NCI-H1105 (cell line): Measurements from ENCODE around the gene S100PBP.
"Not testable (repeated sequence)": the region's sequence is repeated elsewhere in the genome, so short reads cannot be mapped to it uniquely, and the experiment has no call there.

Experiments used
- DNase-seq: peaks from one replicate; lab custom pipeline; 2025; lab: John Stamatoyannopoulos, UW

The S100PBP gene

DNA sequence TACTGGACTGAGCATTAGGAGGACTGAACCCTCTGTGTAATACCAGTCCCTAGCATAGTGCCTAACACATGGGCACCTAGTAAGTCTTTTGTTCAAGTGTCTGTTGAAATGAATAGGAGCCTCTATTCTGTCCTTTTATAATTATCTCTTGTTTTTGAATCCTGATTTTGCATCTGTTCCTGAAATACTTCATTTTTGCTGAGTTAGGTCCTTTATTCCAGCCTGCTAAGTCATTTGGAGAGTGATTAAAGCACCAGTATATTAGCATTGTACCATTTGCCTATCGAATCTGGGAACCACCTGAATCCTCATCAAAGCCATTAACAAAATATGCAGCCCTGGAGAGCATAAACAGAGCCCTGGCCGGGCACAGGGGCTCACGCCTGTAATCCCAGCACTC is 32.6 kb upstream of the S100PBP start:
- DNase-seq, result no peak

DNA sequence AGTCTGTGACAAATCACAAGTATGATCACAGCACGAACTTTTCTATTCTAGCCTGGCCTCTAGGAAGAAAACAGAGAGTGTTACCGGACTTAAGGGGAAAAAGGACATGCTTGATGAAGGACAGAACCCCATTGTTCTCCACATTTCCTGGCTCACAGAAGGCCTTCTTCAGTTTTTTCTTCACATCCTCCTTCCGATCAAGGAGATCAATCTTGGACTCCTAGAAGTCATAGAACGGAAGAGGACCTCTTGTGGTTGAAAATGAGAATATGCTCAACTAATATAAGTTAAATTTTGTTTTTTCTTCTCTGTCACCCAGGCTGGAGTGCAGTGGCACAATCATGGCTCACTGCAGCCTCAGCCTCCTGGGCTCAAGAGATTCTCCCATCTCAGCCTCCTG is 30.6 kb upstream of the S100PBP start:
- no peak for DNase-seq

DNA sequence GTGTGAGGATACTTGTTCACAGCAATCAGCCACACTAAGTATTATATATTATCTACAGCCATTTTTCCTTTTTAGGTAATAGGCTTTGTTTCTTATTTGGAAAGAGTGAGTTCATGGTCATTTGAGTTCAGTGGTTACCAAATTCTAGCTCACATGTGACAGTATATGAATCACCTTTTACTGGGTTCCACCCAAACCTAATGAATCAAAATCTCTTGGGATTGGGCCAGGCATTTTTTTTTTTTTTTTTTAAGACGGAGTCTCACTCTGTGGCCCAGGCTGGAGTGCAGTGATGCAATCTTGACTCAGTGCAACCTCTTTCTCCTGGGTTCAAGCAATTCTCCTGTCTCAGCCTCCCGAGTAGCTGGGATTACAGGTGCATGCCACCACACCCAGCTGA is 28.1 kb upstream of the S100PBP start:
- DNase-seq, result not testable (repeated sequence)

DNA sequence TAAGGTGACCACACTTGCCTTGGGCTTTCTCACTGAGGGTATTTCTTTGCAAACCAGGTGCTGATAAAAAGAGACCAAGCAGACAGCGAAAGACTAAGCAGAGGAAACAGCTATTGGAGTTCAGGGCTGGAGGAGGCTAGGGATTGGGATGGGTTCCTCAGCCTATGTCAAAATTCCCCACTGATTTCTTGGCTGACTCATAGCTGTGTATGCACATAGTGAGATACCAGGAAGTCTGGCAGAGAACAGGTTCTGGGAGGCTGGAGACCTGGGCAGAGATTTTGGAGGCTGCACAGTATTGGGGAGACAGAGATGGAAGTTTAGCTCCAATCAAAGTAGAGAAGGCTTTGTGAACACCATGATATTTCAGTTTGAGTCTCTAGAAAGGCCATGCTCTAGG is 25.6 kb upstream of the S100PBP start:
- no peak for DNase-seq

DNA sequence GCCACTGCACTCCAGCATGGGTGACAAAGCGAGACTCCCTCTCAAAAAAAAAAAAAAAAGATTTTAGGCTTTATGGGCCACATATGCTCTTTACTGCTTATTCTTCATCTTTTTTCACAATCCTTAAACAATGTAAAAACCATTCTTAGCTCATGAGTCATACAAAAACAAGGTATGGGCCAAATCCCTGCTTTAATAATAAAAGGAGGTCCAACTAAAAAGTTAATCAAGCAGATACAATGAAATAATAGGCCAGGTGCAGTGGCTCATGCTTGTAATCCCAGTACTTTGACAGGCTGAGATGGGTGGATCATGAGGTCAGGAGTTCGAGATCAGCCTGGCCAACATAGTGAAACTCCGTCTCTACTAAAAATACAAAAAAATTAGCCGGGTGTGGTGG is 21.7 kb upstream of the S100PBP start:
- DNase-seq, result not testable (repeated sequence)

DNA sequence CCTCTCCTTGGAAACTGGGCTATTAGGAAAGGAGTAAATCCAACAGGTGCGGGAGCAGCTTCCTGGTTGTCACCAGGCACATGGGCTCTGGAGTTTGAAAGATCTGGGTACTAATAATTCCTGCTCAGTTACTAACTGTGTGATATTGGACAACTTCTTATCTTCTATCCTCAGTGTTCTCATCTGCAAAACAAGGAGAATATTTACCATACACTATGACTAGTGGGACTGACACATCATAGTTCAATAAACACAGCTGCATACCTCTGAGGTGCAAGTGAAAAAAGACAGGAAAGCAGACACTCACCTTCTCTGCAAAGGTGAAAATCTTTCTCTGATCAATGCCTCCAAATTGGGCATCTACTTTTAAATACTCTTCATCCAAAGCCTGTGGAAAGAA is 20.0 kb upstream of the S100PBP start:
- no peak for DNase-seq

DNA sequence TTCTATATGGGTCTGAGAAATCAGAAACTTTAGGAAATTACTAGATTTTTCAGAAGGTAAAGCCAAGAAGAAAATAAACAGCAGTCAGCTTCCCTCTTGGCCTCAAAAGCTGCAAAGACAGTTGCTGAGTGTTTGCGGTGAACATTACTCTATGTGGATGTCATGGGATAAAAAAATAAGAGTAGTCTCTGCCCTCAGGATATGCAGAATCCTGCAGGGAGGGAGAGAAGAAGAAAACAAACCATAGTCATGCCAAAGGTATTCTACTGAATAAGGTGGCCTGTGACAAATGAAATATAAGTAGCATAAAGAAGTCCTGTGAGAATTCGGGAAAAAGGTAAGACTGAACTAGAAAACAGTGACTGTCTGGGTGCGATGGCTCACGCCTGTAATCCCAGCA is 19.3 kb upstream of the S100PBP start:
- no peak for DNase-seq

DNA sequence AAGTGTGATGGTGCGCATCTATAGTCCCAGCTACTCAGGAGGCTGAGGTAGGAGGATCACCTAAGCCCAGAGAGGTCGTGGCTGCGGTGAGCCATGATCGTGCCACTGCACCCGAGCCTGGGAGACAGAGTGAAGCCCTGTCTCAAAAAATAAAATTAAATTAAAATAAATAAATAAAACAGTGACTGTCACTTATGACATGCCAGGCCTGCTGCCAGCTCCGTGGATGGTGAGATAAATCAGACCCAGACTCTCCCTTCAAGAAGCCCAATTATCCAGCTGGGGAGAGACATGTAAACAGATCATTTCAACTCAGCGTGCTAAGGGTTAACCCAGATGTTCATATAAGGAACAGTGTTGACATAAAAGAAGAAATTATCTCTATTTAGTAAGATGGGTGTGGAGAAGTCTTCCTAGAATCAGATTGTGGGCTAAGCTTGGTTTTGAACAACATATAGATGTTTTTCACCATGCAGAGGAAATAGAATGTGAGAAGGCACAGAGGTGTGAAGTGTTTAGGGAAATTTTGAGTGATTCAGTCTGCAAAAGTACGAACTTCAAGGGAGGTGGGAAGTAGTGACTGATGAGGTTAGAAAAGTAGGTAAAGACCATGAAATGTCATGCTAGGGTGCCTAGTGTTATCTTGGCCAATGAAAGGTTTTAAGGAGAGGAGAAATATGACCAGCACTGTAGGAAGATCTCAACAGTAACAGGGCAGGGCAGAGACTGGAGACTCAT is 18.6 kb upstream of the S100PBP start:
- no peak for DNase-seq

DNA sequence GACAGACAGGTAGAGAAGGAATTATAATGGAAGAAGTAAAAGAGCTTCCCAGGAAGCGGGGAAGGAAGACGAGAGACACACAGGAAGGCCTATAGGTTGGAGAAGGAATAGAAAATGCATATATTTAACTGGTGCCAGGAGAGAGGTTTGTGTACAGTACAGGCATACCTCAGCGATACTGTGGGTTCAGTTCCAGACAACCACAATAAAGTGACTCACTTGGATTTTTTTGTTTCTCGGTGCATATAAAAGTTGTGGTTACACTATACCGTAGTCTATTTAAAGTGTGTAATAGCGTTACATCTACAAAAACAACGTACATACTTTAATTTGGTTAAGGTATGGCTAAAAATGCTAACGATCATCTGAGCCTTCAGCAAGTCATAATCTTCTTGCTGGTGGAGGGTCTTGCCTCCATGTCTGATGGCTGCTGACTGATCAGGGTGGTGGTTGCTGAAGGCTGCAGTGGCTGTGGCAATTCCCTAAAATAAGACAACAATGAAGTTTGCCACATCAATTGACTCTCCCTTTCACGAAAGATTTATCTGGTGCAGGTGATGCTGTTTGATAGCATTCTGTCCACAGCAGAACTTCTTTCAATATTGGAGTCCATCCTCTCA is 16.2 kb upstream of the S100PBP start:
- no peak for DNase-seq

DNA sequence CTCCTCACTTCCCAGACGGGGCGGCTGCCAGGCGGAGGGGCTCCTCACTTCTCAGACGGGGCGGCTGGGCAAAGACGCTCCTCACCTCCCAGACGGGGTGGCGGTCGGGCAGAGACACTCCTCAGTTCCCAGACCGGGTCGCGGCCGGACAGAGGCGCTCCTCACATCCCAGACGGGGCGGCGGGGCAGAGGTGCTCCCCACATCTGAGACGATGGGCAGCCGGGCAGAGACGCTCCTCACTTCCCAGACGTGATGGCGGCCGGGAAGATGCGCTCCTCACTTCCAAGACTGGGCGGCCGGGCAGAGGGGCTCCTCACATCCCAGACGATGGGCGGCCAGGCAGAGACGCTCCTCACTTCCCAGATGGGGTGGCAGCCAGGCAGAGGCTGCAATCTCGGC is 13.0 kb upstream of the S100PBP start:
- DNase-seq, result not testable (repeated sequence)

DNA sequence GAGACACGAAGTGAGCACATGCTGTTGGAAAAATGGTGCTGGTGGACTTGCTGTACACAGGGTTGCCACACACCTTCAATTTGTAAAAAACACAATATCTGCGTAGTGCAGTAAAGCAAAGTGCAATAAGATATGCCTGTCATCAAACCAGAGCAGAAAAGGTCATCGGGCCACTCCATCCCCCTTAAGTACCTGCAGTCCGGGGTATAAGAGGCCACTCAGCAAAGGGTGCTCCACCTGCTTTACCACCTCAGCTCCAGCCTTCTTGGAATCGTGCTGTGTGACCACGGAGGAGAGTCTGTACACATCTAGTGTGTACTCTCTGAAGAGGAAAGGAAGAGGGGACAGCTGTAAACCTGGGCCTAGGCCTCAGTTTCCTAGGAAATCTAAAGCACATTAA is 11.2 kb upstream of the S100PBP start:
- DNase-seq, result no peak

DNA sequence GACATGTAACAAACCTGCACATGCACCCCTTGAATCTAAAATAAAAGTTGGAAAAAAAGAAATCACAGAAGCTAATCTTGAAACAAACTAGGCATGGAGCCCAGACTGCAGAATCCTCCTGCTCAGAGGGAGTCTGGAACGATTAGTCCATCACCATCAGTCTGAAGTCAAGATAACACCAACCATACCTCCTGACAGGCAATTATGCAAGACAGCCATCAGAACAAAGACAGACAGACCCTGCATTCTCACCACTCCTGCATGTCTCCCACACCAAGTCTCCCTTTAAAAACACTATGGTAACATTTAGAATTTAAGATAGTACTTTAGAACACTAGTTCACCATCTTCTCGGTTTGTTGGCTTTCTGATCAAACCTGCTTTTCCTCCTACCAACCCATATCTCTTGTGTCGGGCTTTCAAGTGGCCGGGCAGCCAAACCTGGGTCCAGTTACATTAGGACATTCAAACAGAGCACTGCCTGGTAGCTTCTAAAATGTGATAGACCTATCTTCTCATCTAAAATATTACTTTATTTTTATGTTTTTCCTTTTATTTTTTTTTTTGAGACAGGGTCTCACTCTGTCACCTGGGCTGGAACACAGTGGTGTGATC is 10.4 kb upstream of the S100PBP start:
- DNase-seq, result no peak

DNA sequence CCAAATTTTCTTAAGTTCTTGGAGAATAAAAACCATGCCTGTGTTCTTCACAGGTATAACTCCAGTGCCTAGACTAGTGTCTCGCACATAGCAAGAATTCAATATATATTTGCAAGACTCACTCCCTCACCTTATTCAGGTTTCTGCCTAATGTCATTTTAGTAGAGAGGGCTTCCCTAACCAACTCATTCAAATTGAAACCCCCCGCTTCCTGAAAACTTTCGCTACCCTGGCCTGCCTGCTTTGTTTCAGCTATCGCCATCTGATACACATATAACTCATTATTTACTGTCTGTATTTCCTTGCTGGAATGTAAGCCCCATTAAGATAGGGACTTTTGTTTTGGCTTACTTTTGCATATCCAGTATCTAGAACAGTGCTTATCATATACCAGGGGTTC is 8.9 kb upstream of the S100PBP start:
- no peak for DNase-seq

DNA sequence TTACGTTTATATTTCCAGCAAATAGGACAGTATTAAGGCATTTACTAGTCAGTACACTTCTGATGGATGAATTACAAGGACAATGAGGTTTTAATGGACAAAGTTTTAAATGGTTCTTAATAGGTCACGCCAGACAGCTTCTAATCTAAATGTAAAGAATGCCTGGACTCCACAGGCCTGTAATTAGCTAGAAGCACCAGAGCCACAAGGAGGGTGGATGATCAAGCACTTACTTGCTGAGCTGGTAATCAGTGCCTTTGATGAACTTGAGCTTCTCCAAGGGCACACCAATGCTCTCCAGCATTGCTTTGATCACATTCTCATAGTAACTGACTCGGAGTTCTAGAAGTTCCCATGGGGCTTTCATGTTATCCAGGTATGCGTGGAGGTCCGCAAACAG is 7.1 kb upstream of the S100PBP start:
- DNase-seq, result no peak

DNA sequence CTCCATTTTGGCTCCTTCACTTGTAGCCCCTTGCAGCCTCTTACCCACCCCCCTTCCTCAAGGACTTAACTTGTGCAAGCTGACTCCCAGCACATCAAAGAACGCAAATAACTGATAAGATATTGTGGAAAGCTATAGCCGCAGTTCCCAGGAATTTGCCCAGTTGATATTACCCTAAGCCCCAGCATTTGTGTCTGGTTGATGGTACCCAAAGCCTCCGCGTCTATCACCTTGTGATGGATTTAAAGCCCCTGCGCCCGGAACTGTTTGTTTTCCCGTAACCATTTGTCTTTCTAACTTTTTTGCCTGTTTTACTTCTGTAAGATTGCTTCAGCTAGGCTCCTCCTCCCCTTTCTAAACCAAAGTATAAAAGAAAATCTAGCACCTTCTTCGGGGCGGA is 6.2 kb upstream of the S100PBP start:
- no peak for DNase-seq

DNA sequence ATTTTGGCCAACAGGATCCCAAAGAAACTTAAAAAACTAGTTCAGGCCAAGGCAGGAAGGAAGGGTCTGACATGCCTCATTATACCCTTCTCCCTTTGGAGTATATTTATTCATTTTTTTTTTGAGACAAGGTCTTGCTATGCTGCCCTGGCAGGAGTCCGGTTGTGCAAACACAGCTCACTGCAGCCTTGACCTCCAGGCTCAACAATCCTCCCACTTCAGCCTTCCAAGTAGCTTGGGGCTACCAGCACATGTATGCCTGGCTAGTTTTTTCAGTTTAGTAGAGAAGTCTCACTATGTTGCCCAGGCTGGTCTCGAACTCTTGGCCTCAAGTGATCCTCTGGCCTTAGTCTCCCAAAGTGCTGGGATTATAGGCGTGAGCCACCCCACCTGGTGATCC is 5.5 kb upstream of the S100PBP start:
- no peak for DNase-seq

DNA sequence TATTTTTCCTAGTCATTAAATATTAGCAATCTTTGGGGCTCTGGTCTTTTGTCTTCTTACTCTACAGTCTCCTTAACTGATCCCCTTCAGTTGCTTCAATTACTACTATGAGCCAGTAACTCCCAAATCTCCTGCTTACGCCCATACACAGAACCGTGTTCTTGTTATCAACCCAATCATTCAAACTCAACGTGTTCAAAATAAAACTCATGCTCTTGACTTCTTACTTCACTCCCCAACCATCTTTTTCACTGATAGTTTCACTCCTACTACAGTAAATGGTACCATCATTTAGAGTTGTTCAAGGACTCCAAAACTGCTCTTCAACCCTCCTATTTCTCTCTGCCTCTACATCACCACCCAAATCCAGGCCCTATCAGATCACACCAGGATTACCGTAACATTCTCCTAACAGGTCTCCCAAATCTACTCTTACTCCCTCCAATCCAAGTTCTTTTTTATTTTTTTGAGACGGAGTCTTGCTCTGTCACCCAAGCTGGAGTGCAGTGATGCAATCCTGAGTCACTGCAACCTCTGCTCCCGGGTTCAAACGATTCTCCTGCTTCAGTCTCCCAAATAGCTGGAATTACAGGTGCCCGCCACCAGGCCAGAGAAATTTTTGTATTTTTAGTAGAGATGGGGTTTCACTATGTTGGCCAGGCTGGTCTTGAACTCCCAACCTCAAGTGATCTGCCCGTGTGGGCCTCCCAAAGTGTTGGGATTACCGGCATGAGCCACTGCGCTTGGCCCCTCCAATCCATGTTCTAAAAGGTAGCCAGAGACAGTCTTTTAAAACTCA is 3.3 kb upstream of the S100PBP start:
- no peak for DNase-seq

DNA sequence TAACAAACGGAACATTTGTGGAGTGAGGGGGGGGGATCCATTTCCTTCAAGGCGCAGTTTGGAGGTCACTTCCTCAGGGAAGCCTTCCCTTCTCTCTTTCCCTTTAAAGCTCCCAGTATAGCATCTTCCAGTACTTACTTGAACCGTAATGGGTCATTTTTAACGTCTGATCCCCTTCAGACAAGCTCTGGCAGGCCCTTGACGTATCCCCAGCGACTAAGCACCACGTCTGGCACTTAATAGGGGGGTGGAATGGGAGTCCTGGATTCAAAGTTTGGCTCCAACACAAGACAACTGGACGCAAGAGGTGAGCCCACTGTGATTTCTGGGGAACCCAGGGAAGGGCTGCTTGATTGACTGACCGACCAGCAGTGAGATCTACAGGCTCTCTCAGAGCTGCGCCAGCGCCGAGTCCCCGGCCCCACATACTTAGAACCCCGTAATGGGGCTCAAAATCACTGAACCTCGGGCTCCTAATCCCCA is 736 bp upstream of the S100PBP start:
- DNase-seq, result peak; percentile 12

DNA sequence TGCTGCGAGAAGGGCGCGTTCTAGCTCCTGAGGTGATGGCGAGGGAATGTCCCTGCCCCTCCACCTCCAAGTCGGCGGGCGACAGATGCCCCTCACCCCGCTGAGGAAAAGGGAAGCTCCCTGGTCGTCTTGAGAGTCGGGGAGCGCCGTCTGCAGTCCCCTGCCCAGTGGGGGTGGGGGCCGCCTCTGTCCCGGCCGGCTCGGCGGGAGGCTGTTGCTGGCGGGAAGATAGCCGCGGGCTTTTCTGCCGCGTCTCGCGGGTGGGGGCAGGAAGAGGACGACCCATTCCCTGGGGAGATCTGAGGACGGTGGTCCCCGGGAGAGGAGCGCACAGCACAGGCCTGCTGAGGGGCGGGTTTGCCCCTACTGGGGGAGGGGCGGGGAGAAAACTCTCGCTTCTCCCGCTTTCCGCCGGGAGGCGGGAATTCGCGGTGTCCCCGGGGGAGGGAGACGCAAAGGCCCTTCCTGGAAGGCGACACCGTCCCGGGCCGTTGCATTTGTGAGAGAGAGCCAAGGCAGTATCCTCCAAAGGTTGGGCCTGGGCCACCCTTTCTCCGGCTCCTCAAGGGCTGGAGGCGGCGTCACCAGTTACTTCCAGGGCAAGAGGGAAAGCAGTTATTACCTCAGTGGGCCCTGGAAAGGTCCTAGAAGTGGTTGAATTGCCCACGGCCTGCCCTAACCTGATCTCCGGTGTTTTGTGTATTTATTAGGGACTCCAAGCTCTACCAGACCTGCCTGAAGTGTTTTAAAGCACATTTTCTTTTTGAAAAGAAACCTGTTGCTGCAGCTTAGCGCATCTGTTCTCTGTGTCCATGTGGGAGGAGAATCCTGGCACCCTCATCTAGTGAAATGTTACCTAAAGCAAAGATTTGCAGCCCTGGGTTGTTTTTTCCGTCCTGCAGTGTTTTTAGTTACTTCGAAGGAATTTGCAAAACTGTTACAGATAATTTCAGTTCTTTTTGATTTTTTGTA is 648 bp downstream of the S100PBP start:
- DNase-seq, result peak; percentile 70

DNA sequence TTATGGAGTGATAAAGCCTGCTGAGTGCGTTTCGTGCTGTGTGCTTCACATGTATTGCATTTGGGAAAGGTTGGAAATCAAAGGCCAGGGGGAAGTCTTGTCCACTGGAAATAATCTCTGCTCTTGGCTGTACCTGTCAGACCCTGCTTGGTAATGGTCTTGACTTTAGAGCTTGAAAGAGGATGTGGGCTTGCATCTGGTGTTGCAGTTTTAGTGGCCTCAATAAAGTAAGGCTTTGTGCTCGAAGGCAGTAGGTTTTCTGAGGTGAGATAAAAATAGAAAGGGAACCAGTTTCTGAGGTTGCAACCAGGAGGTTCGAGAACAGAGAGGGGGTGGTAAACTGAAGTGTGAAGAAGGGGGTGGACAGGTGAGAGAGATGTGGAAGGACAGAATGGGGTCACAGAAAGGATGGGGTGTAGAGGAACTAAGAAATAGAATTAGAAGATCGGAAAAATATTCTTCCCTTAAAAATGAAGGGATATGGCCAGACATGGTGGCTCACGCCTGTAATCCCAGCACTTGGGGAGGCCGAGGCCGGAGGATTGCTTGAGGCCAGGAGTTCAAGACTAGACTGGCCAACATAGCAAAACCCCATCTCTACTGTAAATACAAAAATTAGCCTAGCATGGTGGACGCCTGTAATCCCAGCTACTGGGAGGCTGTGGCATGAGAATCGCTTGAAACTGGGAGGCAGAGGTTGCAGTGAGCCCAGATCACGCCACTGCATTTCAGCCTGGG is 1.5 kb downstream of the S100PBP start:
- DNase-seq, result no peak

DNA sequence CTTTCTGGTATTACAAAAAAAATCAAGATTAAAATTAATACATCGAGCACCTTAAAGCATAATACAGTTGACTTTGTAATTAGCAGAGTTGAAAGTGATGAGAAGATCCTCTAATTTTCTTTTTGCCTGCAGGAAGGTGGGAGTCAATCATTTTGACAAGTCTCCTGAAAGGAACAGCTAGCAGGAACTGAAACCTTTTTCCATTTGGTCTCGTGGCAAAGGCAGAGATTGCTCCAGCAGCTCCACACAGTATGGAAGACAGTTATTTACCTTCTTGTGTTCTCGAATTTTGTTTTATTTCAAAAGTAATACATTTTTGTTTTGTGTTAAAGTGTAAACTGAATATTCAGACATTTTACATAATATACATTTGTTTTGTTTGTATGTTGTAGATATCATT is 7.7 kb downstream of the S100PBP start:
- DNase-seq, result no peak
